Limb (tissue), 2 donors: ENCODE measurements around the gene NRXN3.

Experiments
- DNase-seq, 2 donors: peaks; one replicate each; pipeline ENCODE4 v3.0.0-alpha.2; 2016; ENCODE audit errors: extremely low spot score in 2 of 2

The NRXN3 gene

DNA sequence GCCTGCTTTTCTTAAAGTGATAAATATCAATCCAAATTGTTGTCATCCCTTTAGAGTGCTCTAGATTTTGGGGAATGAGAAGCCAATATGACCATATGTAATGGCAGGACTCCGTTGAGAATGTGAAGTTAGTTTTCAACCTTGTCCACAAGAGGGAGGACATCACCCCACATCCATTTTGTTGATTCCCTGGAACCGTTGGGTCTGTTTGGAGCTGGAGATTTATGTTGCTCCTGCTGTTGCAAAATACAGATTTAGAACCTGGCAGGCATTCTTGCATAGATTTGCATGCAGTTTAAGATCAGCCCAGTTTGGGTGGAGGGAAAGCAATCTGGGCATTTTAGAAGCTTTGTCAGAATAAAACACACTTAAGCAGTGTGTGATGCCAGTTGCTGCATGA is 620.1 kb downstream of the NRXN3 start:
- no peak for DNase-seq

- DNase-seq: no peak
Observed at GRCh38 chr14:78798757-78799156, 628.6 kb downstream of the NRXN3 start.

- DNase-seq: no peak
Observed at GRCh38 chr14:78805570-78805969, 635.4 kb downstream of the NRXN3 start.

- no peak for DNase-seq
Observed at GRCh38 chr14:78823035-78823434, 652.9 kb downstream of the NRXN3 start.

- DNase-seq: no peak
Observed at GRCh38 chr14:78823516-78823915, 653.3 kb downstream of the NRXN3 start.

- no peak for DNase-seq
Observed at GRCh38 chr14:78829274-78829673, 659.1 kb downstream of the NRXN3 start.

- peak in 1 of 2 donors; percentile 41 for DNase-seq
Observed at GRCh38 chr14:78834766-78835451, 664.7 kb downstream of the NRXN3 start.

DNA sequence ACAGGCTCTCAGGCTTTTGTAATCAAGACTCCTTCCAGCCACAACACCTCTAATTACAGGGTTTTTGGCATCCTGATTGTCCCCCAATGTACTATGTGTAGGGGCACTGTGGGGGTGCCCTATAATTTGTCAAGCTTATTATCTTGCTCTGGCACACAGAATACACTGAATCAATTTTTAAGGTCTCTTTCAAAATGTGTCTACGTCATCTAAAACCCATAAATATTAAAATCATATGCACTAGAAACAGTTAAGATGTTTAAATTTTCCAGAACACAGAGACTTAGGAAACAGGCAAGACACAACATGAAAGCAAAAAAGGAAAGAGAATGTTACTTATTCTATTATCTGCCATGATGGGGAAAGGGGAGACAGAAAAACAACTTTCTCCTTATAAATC is 665.7 kb downstream of the NRXN3 start:
- DNase-seq: no peak

DNA sequence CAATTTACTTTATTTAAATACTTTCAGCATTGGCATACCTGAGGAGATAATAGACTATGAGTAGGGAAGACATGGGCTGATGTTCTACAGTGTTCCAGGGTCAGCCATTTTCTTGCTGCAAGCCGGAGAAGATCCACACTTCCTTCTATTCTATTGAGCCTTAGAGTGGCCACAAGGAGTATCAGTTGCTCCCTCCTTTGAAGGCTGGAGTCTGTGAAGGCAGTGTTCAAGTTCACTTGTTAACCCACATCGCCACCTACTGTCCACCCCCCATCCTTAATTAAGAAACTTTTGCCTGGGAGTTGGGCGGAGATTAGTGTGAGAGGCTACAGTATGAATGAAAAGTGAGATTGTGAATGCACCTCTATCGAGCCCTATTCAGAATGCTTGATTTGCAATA is 666.6 kb downstream of the NRXN3 start:
- peak; percentile 14 to 65 for DNase-seq

DNA sequence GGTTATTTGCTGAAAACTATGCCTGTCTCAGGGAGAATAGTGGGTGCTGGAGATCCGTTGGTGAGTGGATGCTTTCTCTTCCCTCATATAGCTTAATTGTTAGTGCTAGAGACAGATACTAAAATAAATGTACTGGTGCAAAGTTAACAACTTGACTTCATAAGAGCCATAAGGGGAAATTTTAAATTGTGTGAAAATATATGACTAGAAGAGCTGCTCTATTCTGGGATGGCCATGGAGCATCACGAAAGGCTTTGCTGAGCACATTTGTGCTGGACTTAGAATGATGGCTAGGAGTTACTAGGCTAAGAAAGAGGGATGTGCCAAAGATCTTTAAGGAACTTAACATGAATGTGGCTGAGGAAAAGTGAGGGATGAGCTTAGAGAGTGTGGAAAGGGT is 668.8 kb downstream of the NRXN3 start:
- no peak for DNase-seq

- DNase-seq: no peak
Observed at GRCh38 chr14:78840898-78841297, 670.7 kb downstream of the NRXN3 start.

- DNase-seq: no peak
Observed at GRCh38 chr14:78847801-78848200, 677.6 kb downstream of the NRXN3 start.

- DNase-seq: peak in 1 of 2 donors; percentile 55
Observed at GRCh38 chr14:78848234-78848820, 678.2 kb downstream of the NRXN3 start.

- no peak for DNase-seq
Observed at GRCh38 chr14:78849952-78850351, 679.8 kb downstream of the NRXN3 start.

DNA sequence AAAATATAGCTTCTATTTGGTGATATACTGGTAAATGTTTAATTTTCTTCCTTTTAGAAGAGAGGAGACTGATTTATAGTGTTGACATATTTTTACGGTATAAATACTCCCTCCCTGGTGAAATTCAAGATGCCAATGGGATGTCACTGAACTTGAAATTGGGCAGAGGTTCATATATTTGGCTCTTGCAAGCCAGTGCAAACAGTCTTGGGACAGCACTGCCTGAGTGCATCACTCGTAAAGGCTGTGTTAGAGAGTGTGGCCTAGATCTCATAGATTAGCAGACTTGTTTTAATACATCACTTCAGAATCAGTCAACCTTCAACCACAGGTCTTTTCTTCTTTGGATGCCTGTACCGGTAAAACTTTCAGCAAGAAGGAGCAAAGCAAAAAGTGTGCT is 681.0 kb downstream of the NRXN3 start:
- DNase-seq: no peak

- no peak for DNase-seq
Observed at GRCh38 chr14:78852040-78852439, 681.9 kb downstream of the NRXN3 start.

DNA sequence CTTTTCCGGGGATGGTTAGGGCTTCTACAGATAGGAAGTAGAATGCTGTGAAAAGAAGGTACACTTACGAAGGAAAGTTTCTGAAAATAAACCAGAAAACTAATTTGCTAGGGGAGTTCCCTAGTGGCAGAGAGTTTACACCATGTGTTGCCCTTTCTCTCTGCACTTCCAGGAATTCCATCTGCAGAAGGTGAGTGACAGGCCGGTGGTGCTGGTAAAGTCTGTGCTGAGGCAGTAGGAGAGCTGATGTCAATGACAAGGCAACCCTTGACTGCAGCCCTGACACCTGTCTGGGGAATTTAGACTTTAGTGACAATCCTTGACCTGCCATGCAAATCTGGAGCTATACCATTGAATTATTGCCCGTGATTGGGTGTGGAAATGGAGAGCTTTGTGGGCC is 687.8 kb downstream of the NRXN3 start:
- no peak for DNase-seq

DNA sequence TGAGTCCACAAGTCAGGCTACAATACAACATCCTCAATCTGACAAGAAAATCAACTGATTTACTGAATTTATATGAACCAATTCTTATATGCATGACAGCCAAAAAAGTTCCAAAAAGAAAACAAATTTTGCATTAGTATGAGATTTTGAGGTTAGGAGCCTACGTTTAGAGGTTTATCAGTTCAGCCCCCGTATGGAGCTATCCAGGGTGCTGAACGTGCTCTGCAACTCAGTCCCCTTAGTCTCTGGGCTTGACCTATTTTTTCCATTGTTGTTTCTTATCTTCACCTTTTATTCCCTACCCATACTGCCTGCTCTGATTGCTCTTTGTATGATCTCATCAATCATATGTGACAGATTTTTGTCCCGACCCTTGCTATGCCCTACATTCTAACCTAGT is 693.0 kb downstream of the NRXN3 start:
- DNase-seq: peak; percentile 30 to 63

GRCh38 chr14:78872837-78873236 is 702.7 kb downstream of the NRXN3 start:
- DNase-seq: no peak

DNA sequence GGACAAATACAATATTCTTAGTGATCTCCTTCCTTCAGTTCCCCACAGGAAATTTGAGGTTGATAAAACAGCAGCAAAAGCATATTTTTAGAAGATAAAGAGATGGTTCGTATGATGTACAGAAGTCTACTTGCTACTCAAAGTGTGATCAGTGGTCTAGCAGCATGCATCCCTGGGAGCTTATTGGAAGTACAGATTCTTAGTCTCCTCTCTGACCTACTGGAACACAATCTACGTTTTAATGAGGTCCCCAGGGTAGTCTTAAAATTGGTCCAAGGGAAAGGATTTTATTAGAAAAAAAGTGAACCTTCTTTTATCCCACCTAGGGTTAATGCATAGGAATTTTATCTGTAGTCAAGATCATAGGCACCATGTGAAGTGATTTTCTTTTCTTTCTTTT is 703.4 kb downstream of the NRXN3 start:
- no peak for DNase-seq

GRCh38 chr14:78875049-78875448 is 704.9 kb downstream of the NRXN3 start:
- DNase-seq: no peak

DNA sequence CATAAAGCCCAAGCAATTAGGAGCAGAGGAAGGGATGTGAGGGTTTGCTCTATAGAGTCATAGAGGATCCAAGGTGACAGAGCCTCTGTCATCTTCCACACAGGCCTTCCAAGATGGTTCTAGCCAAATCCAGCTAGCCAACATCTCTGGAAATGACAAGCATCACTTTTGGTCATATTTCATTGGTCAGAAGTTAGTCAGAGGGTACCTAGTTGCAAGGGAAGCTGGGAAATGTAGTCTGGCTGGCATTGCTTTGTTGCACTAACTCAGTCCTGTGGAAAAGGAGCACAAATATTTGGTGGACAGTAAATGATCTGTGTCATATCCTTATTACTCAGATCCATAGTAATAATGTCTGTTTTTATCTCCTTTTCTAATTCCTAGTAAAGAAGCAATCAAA is 715.7 kb downstream of the NRXN3 start:
- DNase-seq: no peak

- DNase-seq: no peak
Observed at GRCh38 chr14:78897443-78897842, 727.3 kb downstream of the NRXN3 start.
